Measurements from ENCODE around the gene S1PR4.
"Not testable (repeated sequence)": the region's sequence is repeated elsewhere in the genome, so short reads cannot be mapped to it uniquely, and the experiment has no call there.

Gene S1PR4

DNA sequence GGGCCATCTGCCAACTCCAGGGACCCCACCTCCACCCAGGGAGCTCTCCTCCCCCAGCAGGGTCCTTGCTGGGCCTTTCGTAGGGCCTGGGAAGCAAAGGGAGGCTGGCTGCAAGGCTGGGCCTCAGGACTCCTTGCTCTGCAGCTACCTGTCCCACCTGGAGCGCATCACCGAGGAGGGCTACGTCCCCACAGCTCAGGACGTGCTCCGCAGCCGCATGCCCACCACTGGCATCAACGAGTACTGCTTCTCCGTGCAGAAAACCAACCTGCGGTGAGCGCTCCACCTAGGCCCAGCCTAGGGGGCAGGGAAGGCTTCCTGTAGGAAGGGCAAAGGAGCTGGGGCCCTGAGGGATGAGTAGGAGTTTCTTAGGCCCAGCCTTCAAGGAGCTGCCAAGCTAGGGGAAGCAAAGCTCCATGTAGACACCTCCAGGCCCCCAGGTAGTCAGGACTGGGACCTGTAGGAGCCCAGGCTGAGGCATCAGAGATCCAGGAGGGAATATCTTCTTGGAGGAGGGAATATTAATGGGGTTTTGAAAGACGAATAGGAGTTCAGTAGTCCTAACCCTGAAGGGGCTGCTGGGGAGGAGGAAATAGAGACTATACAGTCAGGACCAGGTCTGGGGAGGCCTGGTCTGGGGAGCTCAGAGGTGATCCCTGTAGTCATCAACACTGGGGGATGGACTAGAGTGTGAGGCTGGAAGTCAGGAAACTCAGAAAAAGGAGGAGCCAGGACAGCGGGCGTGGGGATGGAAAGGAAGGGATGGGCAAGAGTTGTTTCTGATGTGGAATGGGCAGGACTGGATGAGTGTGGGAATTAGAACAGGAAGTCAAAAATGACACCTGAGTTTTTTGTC, 26.8 kb upstream of the S1PR4 start:
- no peak for DNase-seq (ENCODE audit: low read depth in 2 of 2)

GRCh38 chr19:3152419-3152780, 26.2 kb upstream of the S1PR4 start:
- DNase-seq (ENCODE audit: low read depth in 2 of 2), result no peak

DNA sequence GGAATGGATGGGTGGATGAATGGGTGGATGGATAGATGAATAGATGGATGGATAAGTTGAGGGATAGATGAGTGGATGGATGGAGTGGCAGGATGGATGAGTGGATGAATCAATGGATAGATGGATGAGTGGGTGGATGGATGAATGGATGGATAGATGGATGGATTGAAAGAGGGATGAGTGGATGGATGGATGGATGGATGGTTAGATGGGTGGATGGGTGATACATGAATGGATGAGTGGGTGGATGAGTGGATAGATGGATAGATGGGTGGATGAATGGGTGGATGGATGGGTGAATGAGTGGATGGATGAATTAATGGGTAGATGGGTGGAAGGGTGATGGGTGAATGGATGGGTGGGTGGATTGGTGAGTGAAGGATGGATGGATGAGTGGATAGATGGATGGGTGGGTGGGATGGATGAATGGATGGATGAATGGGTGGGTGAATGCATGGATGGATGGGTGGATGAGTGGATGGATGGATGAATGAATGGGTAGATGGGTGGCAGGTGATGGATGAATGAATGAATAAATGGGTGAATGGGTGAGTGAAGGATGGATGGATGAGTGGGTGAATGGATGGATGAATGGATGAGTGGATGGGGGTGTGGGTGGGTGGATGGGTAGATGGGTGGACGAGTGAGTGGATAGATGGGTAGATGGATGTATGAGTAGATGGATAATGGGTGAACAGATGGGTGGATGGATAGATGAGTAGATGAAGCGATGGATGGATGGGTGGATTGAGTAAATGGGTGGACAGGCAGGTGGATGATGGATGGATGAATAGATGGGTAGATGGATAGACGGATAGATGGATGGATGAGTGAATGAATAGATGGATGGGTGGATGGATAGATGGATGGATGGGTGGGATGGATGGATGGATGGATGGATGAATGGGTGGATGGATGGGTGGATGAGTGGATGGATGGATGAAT, 25.0 kb upstream of the S1PR4 start:
- no peak for DNase-seq (ENCODE audit: low read depth in 2 of 2)

DNA sequence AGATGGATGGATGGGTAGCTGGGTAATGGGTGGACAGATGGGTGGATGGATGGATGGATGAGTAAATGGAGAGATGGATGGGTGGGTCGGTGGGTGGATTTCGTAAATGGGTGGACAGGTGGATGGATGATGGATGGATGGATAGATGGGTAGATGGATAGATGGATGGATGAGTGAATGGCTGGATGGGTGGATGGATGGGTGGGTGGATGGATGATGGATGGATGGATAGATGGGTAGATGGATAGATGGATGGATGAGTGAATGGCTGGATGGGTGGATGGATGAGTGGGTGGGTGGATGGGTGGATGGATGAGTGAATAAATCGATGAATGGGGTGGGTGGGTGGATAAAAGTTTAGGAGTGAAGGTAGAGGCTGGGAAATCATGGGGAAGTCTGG, 24.1 kb upstream of the S1PR4 start:
- not testable (repeated sequence) for DNase-seq (ENCODE audit: low read depth in 2 of 2)

DNA sequence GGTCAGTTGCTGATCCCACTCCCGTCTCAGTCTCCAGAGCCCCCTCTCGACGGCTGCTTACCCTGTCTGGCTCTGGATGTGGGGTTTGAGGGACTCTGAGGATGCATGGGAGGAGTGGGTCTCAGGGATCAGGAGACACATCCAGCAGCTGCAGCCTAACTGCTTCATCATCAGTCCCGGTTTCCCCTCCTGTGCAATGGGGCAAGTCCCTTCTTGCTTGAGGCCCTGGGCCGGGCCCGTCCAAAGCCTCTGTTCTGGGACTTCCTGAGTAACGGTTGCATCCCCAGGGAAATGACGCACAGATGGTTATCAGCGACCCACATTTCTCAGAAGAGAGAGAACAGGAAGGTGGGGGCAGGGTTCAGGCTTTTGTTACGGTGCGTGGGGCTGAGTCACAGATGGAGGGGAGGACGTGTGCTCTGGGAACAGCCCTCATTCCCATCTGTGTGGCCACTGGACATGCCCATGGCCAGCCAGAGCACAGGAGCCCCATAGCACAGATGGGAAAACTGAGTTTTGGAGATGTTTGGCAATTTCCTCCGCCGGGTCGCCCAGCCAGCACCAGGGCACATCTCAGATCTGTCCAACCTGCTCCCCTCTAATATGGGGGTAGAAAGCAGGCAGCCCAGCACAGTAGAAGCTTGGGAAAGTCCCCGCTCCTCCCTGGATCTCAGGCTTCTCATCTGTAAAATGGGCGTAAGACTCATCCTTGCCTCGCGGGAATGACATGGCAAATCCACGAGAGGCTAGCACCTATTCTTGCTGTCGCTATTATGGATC, 23.4 kb upstream of the S1PR4 start:
- DNase-seq (ENCODE audit: low read depth in 2 of 2), result peak; percentile 95 to 96

DNA sequence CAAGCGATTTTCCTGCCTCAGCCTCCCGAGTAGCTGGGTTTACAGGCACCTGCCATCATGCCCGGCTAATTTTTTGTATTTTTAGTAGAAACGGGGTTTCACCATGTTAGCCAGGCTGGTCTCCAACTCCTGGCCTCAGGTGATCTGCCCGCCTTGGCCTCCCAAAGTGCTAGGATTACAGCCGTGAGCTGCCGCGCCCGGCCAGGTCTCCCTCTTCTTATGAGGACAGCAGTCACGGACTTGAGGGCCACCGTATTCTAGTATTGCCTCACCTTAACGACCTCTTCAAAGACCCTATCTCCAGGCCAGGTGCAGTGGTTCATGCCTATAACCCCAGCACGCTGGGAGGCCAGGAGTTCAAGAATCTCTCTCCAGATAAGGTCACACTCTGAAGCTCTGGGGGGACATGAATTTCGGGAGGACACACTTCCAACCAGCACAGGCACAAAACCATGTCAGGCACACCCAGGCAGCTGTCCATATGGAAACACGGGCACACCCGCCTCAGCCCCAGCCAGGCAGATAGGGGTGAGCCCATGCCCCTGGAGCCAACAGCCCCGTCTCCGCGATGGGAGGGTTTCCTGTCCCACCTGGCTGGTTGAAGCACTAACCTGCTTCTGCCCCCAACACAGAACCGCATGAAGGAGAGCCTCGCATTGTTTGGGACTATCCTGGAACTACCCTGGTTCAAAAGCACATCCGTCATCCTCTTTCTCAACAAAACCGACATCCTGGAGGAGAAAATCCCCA, 21.3 kb upstream of the S1PR4 start:
- DNase-seq (ENCODE audit: low read depth in 2 of 2), result no peak

DNA sequence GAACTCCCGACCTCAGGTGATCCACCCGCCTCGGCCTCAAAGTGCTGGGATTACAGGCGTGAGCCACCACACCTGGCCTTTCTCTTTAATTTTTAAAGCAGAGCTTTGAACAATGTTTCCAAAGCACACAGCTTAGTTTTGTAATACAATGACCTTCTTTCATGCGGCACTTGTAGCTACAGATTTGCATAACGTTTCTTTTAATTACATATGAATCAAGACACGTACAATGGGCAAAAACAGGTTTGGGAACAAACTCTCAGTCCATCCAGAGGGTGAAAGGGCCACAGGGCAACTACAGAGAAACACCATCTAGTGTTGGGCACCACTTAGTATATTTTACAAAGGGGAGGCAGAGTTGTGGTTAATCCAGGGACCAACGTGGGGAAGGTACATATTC, 19.0 kb upstream of the S1PR4 start:
- no peak for DNase-seq (ENCODE audit: low read depth in 2 of 2)

- DNase-seq (ENCODE audit: low read depth in 2 of 2), result no peak
Measured at GRCh38 chr19:3160219-3160618, 18.4 kb upstream of the S1PR4 start.

DNA sequence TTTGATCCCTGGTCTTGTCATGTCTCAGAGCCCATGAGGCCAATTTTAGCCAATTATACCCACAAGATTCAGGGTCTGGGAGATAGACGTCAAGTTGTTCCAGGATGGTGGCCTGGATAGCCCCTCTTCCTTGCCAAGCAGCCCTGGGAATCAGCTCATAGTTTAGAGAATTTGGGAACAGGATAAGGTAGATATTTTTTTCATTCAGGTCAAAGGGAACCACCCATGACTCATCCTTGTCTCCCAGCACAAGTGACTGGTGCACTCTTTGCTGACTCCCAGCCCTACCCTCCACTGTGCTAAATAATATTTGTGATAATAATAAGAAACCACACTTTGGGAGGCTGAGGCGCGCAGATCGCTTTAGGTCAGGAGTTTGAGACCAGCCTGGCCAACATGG, 17.1 kb upstream of the S1PR4 start:
- DNase-seq (ENCODE audit: low read depth in 2 of 2), result no peak

- no peak for DNase-seq (ENCODE audit: low read depth in 2 of 2)
Measured at GRCh38 chr19:3162418-3163229, 15.9 kb upstream of the S1PR4 start.

DNA sequence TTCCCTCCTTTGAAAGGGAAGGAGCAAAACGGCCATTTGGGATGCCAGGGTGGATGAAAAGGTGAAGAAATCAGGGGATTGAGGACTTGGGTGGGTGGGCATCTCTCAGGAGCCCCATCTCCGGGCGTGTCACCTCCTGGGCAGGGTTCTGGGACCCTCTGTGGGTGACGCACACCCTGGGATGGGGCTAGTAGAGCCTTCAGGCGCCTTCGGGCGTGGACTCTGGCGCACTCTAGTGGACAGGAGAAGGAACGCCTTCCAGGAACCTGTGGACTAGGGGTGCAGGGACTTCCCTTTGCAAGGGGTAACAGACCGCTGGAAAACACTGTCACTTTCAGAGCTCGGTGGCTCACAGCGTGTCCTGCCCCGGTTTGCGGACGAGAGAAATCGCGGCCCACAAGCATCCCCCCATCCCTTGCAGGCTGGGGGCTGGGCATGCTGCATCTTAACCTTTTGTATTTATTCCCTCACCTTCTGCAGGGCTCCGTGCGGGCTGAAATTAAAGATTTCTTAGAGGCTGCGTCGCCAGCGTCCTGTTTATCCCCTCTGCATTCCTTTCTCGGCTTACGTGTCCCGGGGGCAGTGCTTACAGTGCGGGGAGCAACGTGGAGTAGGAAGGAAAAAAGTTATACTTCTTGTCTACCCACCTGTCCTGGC, 15.2 kb upstream of the S1PR4 start:
- DNase-seq (ENCODE audit: low read depth in 2 of 2), result peak in 1 of 2 experiments; percentile 14

DNA sequence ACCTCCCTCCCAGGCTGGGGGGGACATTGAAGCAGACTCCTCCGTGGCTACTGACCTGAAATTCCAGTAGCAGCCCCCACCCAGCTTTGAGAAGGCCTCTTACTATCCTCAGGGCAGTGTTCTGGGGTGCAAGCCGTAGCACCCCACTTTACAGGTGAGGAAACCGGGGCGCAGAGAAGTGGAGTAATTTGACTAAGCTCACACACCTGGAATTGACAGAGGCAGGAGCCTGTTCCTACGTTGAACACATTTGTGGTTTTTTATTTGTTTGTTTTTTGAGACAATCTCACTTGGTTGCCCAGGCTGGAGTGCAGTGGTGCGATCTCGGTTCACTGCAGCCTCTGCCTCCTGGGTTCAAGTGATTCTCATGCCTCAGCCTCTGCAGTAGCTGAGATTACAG, 14.6 kb upstream of the S1PR4 start:
- no peak for DNase-seq (ENCODE audit: low read depth in 2 of 2)

- DNase-seq (ENCODE audit: low read depth in 2 of 2), result no peak
Measured at GRCh38 chr19:3167533-3168272, 10.9 kb upstream of the S1PR4 start.

- DNase-seq (ENCODE audit: low read depth in 2 of 2), result no peak
Measured at GRCh38 chr19:3171894-3172672, 6.5 kb upstream of the S1PR4 start.

DNA sequence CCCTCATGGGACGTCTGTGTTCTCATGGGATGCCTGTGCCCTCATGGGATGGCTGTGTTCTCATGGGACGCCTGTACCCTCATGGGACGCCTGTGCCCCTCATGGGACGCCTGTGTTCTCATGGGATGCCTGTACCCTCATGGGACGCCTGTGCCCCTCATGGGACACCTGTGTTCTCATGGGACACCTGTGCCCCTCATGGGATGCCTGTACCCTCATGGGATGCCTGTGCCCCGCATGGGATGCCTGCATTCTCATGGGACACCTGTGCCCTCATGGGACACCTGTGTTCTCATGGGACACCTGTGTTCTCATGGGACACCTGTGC, 5.9 kb upstream of the S1PR4 start:
- DNase-seq (ENCODE audit: low read depth in 2 of 2), result not testable (repeated sequence)

DNA sequence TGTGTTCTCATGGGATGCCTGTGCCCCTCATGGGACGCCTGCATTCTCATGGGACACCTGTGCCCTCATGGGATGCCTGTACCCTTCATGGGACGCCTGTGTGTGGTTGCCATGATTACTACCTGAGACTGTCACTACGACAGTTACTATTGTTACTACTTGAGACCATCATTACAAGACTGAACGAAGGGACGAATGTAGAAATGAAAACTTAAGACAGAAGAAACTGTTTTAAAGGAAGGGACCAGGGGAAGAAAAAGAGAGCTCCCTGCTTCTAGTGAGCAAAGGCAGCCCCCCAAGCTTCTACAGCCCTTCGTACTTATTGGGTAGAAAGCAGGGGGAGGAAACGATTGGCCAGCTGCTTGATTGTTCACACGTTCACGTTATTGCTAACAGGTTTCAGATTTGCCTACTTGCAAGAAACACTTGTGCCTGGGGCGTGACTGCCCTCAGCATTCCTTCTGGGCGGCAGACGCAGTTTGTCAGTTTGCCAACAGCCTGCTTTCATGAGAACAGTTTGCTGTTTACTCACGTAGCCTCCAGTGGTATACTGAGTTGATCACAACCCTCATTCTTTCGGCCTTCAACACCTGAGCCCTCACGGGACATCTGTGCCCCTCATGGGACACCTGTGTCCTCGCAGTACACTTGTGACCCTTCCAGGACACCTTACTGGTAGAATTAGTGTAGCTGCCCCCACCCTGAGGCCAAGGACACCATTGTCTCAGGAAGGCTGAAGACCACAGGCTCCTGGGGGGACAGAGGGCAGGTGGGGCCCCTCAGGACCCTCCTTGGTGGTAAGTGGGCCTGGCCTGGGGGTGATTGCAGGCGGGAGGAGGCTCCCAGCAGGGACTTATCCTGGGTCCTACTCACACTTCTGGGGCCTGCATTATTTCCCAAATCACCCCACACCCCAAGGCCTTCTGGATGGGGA, 2.5 kb upstream of the S1PR4 start:
- DNase-seq (ENCODE audit: low read depth in 2 of 2), result peak in 1 of 2 experiments; percentile 17

GRCh38 chr19:3176715-3177501, 1.7 kb upstream of the S1PR4 start:
- DNase-seq (ENCODE audit: low read depth in 2 of 2), result no peak
